HG02970 (cell line): ENCODE measurements around the gene SFXN3.

ENCODE experiments used
- ATAC-seq: cut with Tn5 transposase; IDR thresholded peaks from one replicate; pipeline ENCODE4 v1.9.1; 2021; ENCODE audit warnings: mild to moderate bottlenecking, moderate library complexity, moderate number of reproducible peaks; ENCODE audit not compliant: unreplicated experiment, low FRiP score

The SFXN3 gene

GRCh38 chr10:101067356-101068083, 36.5 kb downstream of the SFXN3 start:
- peak; percentile 37 for ATAC-seq

- no peak for ATAC-seq
Measured at GRCh38 chr10:101069441-101069840, 38.4 kb downstream of the SFXN3 start.

- no peak for ATAC-seq
Measured at GRCh38 chr10:101070098-101070497, 39.1 kb downstream of the SFXN3 start.

- no peak for ATAC-seq
Measured at GRCh38 chr10:101071267-101071884, 40.3 kb downstream of the SFXN3 start.

GRCh38 chr10:101071885-101072433, 40.9 kb downstream of the SFXN3 start:
- ATAC-seq: no peak

- ATAC-seq: no peak
Measured at GRCh38 chr10:101072923-101073322, 41.9 kb downstream of the SFXN3 start.

GRCh38 chr10:101073631-101074030, 42.6 kb downstream of the SFXN3 start:
- ATAC-seq: no peak

GRCh38 chr10:101075775-101076174, 44.7 kb downstream of the SFXN3 start:
- ATAC-seq: no peak

GRCh38 chr10:101076630-101077029, 45.6 kb downstream of the SFXN3 start:
- ATAC-seq: no peak

- no peak for ATAC-seq
Measured at GRCh38 chr10:101079874-101080273, 48.8 kb downstream of the SFXN3 start.

- ATAC-seq: no peak
Measured at GRCh38 chr10:101080933-101081931, 50.2 kb downstream of the SFXN3 start.

GRCh38 chr10:101085846-101086245, 54.8 kb downstream of the SFXN3 start:
- ATAC-seq: no peak

- ATAC-seq: no peak
Measured at GRCh38 chr10:101087376-101087775, 56.3 kb downstream of the SFXN3 start.

- ATAC-seq: no peak
Measured at GRCh38 chr10:101087965-101088364, 56.9 kb downstream of the SFXN3 start.

GRCh38 chr10:101089520-101090299, 58.7 kb downstream of the SFXN3 start:
- ATAC-seq: no peak

GRCh38 chr10:101090597-101090996, 59.6 kb downstream of the SFXN3 start:
- ATAC-seq: no peak
